Activated T-cell treated with anti-CD3 and anti-CD28 coated beads, Interleukin-2, amount 50 U/mL, for 72 hours (primary cell): Measurements from ENCODE around the gene CCDC102B. TPM values are rescaled to one million over a fixed set of nuclear protein-coding genes. Genes with fewer than 3 reads are reported as not detected.
"Not testable (repeated sequence)": the region's sequence is repeated elsewhere in the genome, so short reads cannot be mapped to it uniquely, and the experiment has no call there.

ENCODE experiments used
- ATAC-seq, 2 donors: fragments of 150-1000 bp; cut with Tn5 transposase; replicated peaks in 1 of 2; 2 replicates each; pipeline ENCODE4 v1.10.0; 2021; ENCODE audit warnings: moderate library complexity in 2 of 2, mild to moderate bottlenecking in 1 of 2
- DNase-seq, 2 donors: peaks; one replicate each; pipeline ENCODE4 v3.0.0; 2021 to 2022; ENCODE audit warnings: mixed read lengths in 1 of 2
- H3K27ac Mint-ChIP-seq: one replicate; pipeline ENCODE4 v1.8.0; 2022; ENCODE audit warnings: mild to moderate bottlenecking, moderate library complexity, mixed read lengths
- H3K27me3 Mint-ChIP-seq: one replicate; pipeline ENCODE4 v1.8.0; 2022; ENCODE audit warnings: low read depth, mixed read lengths
- H3K36me3 Mint-ChIP-seq, 2 donors: one replicate each; pipeline ENCODE4 v1.8.0; 2022; ENCODE audit warnings: mixed read lengths in 2 of 2, mild to moderate bottlenecking in 1 of 2; ENCODE audit not compliant: insufficient read depth in 2 of 2
- H3K4me1 Mint-ChIP-seq: one replicate; pipeline ENCODE4 v1.8.0; 2022; ENCODE audit warnings: low read depth, mixed read lengths
- H3K4me3 Mint-ChIP-seq, 2 donors: one replicate each; pipeline ENCODE4 v1.8.0; 2022; ENCODE audit warnings: mild to moderate bottlenecking in 2 of 2, mixed read lengths in 2 of 2, moderate library complexity in 2 of 2
- H3K9me3 Mint-ChIP-seq, 2 donors: one replicate each; pipeline ENCODE4 v1.8.0; 2022; ENCODE audit warnings: mixed read lengths in 2 of 2
- total RNA-seq, 2 donors: library from RNA; stranded (reverse); gene quantifications; one replicate each; pipeline ENCODE4 v1.2.3, GENCODE V29; 2022

The CCDC102B gene
- total RNA-seq, 2 donors from 2014 or later, result 3.3 to 4.3 TPM

DNA sequence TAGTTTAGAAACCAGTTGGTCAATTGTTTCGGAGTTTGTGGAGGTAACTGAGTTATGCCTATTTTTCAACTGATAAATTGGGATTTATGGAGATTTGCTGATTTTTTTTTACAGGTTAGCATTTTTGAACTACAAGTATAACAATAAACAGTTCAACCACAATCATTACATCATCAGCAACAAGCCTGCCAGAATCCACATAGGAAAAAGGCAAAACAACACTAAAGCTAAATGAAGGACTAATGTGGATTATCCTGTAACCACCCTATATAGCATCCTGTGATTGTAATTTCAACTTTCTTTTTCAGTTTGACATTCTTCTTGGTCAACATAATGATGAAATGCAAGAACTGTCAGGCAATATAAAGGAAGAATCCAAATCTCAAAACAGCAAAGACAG, 76.5 kb downstream of the CCDC102B start:
- H3K27ac Mint-ChIP-seq, result no peak overlapping the region
- H3K9me3 Mint-ChIP-seq, result no peaks in the 10 kb centered on the region
- H3K4me1 Mint-ChIP-seq, result no peaks in the 10 kb centered on the region
- DNase-seq, result no peak
- H3K36me3 Mint-ChIP-seq, result no peaks in the 10 kb centered on the region
- no peak for ATAC-seq
- H3K4me3 Mint-ChIP-seq, result no peak overlapping the region
- H3K27me3 Mint-ChIP-seq, result no peaks in the 10 kb centered on the region

DNA sequence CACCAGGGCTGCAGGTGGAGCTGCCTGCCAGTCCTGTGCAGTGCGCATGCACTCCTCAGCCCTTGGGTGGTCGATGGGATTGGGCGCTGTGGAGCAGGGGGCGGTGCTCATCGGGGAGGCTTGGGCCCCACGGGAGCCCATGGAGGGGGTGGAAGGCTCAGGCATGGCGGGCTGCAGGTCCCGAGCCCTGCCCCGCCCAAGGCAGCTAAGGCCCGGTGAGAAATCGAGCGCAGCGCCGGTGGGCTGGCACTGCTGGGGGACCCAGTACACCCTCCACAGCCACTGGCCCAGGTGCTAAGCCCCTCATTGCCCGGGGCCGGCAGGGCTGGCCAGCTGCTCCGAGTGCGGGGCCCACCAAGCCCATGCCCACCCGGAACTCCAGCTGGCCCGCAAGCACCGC, 82.1 kb downstream of the CCDC102B start:
- ATAC-seq, H3K27ac Mint-ChIP-seq, H3K36me3 Mint-ChIP-seq, H3K4me3 Mint-ChIP-seq, H3K4me1 Mint-ChIP-seq, DNase-seq, H3K9me3 Mint-ChIP-seq, H3K27me3 Mint-ChIP-seq: not testable (repeated sequence)

DNA sequence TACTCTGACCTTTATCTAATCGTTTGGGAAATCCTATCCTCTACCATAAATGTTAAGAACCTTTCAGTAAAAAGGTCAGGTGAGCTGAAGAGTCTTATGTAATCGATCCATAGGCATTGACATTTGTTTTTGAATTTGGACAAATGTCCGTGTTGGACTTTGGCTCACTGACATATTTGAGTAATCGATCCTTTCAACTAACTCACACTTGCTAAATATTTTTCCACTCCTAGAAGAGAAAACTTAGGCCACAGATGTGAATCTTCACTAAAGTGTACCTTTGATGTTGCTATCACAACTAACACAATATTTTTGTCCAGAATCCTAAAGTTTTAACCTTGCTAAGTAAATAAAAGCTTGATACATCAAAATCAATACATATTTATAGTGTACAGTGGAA, 89.5 kb downstream of the CCDC102B start:
- Mint-ChIP-seq H3K27ac (no peak overlapping the region), H3K9me3 (no peaks in the 10 kb centered on the region), H3K36me3 (no peaks in the 10 kb centered on the region), H3K27me3 (no peaks in the 10 kb centered on the region), H3K4me3 (no peak overlapping the region), H3K4me1 (no peaks in the 10 kb centered on the region)
- no peak for DNase-seq
- no peak for ATAC-seq

DNA sequence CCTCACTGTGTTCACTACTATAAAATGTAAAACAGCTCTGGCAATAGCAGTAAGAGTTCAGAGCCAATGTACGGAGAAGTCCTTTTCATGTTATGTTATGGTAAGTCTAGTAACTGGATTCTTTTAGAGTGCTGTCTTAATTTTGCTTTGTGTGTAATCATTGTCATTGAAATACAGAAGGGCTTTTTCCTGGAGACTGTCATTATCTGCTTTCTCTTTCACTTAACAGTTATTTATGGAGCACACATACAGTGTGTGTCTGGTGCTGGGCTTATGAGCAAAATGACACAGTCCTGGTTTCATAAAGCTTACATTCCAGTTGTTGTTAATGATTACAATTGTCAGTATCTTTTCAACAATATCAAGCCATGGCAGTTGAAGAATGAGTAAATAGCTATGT, 95.5 kb downstream of the CCDC102B start:
- Mint-ChIP-seq H3K27ac (no peak overlapping the region), H3K9me3 (no peaks in the 10 kb centered on the region), H3K4me3 (no peak overlapping the region), H3K27me3 (no peaks in the 10 kb centered on the region), H3K4me1 (no peaks in the 10 kb centered on the region), H3K36me3 (no peaks in the 10 kb centered on the region)
- DNase-seq (no peak), ATAC-seq (no peak)

DNA sequence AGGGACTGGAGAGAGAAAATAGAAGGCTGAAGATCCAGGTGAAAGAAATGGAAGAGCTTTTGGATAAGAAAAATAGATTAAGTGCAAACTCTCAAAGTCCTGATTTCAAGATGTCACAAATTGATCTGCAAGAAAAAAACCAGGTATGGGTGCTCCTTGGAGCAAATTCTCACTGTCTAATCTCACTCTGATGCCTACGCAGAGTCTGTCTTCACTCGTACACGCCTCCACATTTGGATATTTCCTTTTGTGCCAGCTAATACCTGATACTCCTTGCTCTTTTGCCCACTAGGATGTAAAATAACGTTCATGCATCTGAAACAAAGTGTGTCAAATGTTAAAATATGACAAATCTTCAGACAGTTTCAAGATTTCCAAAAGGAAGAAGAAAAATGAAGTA, 99.4 kb downstream of the CCDC102B start:
- no peaks in the 10 kb centered on the region for H3K9me3 Mint-ChIP-seq
- H3K36me3 Mint-ChIP-seq, result no peaks in the 10 kb centered on the region
- no peak for DNase-seq
- no peaks in the 10 kb centered on the region for H3K4me1 Mint-ChIP-seq
- H3K27me3 Mint-ChIP-seq, result no peaks in the 10 kb centered on the region
- ATAC-seq, result no peak
- H3K27ac Mint-ChIP-seq, result peak overlapping the region; percentile 36
- no peak overlapping the region for H3K4me3 Mint-ChIP-seq

GRCh38 chr18:68909579-68909978, 111.7 kb downstream of the CCDC102B start:
- no peak overlapping the region for H3K27ac Mint-ChIP-seq
- H3K4me1 Mint-ChIP-seq, result no peaks in the 10 kb centered on the region
- peaks cover 0 to 2% of the 10 kb centered on the region in 2 donors for H3K9me3 Mint-ChIP-seq
- H3K36me3 Mint-ChIP-seq, result no peaks in the 10 kb centered on the region
- H3K4me3 Mint-ChIP-seq, result no peak overlapping the region
- DNase-seq (no peak), ATAC-seq (no peak)
- H3K27me3 Mint-ChIP-seq, result no peaks in the 10 kb centered on the region

DNA sequence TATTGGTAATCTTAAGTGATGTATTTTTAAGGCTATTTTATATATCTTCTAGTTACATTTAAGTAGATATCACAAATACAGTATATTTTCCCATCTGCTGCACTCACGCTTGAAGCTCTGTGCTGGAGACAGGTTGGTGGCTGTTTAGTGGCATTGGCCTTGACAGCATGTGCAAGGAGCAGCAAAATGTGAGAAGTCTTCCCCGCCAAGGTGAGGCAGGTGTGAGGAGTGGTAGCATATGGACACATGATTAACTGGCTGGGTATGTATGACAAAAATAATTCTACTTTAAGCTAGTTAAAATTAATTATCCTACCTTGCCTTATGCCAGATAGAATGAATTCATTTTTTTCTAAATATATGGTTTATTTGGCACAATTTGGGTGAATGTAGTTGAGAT, 117.2 kb downstream of the CCDC102B start:
- H3K27me3 Mint-ChIP-seq, result no peaks in the 10 kb centered on the region
- H3K9me3 Mint-ChIP-seq, result peaks cover 0 to 2% of the 10 kb centered on the region in 2 donors
- H3K27ac Mint-ChIP-seq, result no peak overlapping the region
- H3K36me3 Mint-ChIP-seq, result no peaks in the 10 kb centered on the region
- no peak for DNase-seq
- no peak for ATAC-seq
- H3K4me3 Mint-ChIP-seq, result no peak overlapping the region
- H3K4me1 Mint-ChIP-seq, result peaks cover 14% of the 10 kb centered on the region

- no peak overlapping the region for H3K4me3 Mint-ChIP-seq
- no peaks in the 10 kb centered on the region for H3K36me3 Mint-ChIP-seq
- ATAC-seq (peak; percentile 41 to 50), DNase-seq (no peak)
- H3K4me1 Mint-ChIP-seq, result peaks cover 14% of the 10 kb centered on the region
- H3K27me3 Mint-ChIP-seq, result no peaks in the 10 kb centered on the region
- H3K27ac Mint-ChIP-seq, result no peak overlapping the region
- no peaks in the 10 kb centered on the region for H3K9me3 Mint-ChIP-seq
Observed at GRCh38 chr18:68916734-68917133, 118.9 kb downstream of the CCDC102B start.

- H3K27me3 Mint-ChIP-seq, result no peaks in the 10 kb centered on the region
Observed at GRCh38 chr18:68918216-68918615, 120.3 kb downstream of the CCDC102B start.

DNA sequence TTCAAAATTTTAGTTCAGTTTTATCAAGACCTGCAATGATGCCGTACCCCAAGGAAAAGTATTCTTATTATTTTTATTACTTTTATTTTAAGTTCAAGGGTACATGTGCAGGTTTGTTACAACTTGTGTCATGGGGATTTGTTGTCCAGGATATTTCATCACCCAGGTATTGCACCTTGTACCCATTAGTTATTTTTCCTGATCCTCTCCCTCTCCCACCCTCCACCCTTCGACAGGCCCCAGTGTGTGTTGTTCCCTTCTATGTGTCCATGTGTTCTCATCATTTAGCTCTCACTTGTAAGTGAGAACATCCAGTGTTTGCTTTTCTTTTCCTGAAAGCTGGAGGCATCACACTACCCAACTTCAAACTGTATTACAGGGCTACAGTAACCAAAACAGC, 122.0 kb downstream of the CCDC102B start:
- DNase-seq (no peak), ATAC-seq (no peak)
- H3K9me3 Mint-ChIP-seq, result no peaks in the 10 kb centered on the region
- H3K27ac Mint-ChIP-seq, result no peak overlapping the region
- peaks cover 14% of the 10 kb centered on the region for H3K4me1 Mint-ChIP-seq
- H3K36me3 Mint-ChIP-seq, result no peaks in the 10 kb centered on the region
- peaks cover 6% of the 10 kb centered on the region for H3K27me3 Mint-ChIP-seq
- H3K4me3 Mint-ChIP-seq, result no peak overlapping the region

More at GRCh38 chr18:68918216-68918615, 120.3 kb downstream of the CCDC102B start:
- H3K9me3 Mint-ChIP-seq, result no peaks in the 10 kb centered on the region
- no peaks in the 10 kb centered on the region for H3K36me3 Mint-ChIP-seq
- H3K4me3 Mint-ChIP-seq, result no peak overlapping the region
- ATAC-seq, result no peak
- H3K27ac Mint-ChIP-seq, result no peak overlapping the region
- no peak for DNase-seq
- peaks cover 14% of the 10 kb centered on the region for H3K4me1 Mint-ChIP-seq

GRCh38 chr18:68922392-68922791, 124.5 kb downstream of the CCDC102B start:
- ATAC-seq (no peak), DNase-seq (no peak)
- Mint-ChIP-seq H3K27ac (no peak overlapping the region), H3K4me1 (peaks cover 1% of the 10 kb centered on the region), H3K4me3 (no peak overlapping the region), H3K27me3 (peaks cover 6% of the 10 kb centered on the region), H3K36me3 (no peaks in the 10 kb centered on the region), H3K9me3 (no peaks in the 10 kb centered on the region)

DNA sequence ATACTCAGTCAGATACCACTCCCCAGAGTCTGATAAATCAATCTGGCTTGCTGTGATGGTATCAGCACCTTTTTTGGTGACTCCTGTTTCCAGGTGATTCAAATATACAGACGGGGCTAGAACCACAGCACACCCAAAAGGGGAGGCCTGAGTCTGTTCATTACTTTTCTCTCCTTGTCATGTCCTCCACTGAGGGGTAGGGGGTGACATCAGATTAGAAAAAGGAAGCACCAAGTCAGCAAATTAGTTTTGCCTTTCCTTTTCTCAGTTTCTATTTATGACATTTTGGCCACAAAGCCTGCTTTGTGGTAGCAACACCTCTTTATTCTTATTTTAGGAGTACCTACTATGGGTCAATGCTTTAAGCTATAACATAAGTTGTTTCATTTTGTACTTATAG, 127.4 kb downstream of the CCDC102B start:
- Mint-ChIP-seq H3K4me3 (no peak overlapping the region), H3K4me1 (no peaks in the 10 kb centered on the region), H3K9me3 (no peaks in the 10 kb centered on the region), H3K27ac (no peak overlapping the region), H3K27me3 (peaks cover 6% of the 10 kb centered on the region), H3K36me3 (no peaks in the 10 kb centered on the region)
- ATAC-seq (peak; percentile 29 to 48), DNase-seq (no peak)

DNA sequence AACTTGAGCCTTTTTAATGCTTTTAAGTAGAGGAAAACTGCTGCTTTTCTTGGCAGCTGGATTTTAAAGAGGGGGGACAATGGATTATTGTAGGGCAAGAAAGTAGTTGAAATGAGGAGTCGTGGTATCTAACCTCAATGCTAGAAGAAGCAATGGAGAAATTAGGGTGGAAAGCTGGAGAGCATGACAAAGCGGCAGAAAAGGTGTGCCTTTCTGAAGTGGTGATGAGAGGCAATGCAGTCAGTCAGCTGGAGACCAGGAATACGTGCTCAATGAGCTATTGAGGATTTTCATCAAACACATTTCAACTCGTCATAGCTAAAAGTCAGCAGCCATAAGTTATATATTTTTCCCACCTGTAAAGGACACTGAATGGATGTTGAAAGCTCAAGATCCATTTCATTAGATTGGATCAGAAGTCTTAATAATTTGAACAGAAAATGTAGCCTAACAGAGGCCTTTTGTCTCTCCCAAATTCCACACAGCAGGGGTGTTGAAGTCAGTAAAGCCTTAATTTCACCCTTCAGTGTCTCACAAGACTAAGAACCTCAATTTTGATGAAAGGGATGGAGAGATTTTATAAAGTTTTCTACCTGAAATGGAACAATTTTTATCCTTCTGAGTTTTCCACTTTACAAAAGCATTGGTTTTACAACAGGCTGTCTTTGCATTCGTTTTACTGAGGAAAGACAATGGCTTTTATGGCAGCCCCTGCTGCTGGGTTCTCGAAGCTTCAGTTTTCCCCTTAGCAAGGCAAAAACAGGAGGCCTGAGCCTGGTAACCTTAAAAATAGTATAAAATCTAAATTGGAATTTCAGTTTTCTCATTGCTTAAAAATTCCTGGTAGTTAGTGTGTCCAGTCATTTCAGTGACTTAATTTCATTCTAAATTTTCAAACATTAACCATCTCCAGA, 131.1 kb downstream of the CCDC102B start:
- H3K9me3 Mint-ChIP-seq, result no peaks in the 10 kb centered on the region
- DNase-seq (no peak), ATAC-seq (no peak)
- no peak overlapping the region for H3K4me3 Mint-ChIP-seq
- H3K4me1 Mint-ChIP-seq, result no peaks in the 10 kb centered on the region
- no peaks in the 10 kb centered on the region for H3K36me3 Mint-ChIP-seq
- peaks cover 5% of the 10 kb centered on the region for H3K27me3 Mint-ChIP-seq
- H3K27ac Mint-ChIP-seq, result no peak overlapping the region

- H3K4me1 Mint-ChIP-seq, result no peaks in the 10 kb centered on the region
- H3K9me3 Mint-ChIP-seq, result no peaks in the 10 kb centered on the region
- no peak overlapping the region for H3K27ac Mint-ChIP-seq
- no peak for DNase-seq
- no peak overlapping the region for H3K4me3 Mint-ChIP-seq
- ATAC-seq, result no peak
- H3K36me3 Mint-ChIP-seq, result no peaks in the 10 kb centered on the region
- H3K27me3 Mint-ChIP-seq, result no peaks in the 10 kb centered on the region
Observed at GRCh38 chr18:68935686-68936085, 137.8 kb downstream of the CCDC102B start.
